ENCODE measurements around the gene POLR1C.
A peak's percentile ranks its signal among the peaks of the same experiment; 100 is the strongest.

The POLR1C gene

DNA sequence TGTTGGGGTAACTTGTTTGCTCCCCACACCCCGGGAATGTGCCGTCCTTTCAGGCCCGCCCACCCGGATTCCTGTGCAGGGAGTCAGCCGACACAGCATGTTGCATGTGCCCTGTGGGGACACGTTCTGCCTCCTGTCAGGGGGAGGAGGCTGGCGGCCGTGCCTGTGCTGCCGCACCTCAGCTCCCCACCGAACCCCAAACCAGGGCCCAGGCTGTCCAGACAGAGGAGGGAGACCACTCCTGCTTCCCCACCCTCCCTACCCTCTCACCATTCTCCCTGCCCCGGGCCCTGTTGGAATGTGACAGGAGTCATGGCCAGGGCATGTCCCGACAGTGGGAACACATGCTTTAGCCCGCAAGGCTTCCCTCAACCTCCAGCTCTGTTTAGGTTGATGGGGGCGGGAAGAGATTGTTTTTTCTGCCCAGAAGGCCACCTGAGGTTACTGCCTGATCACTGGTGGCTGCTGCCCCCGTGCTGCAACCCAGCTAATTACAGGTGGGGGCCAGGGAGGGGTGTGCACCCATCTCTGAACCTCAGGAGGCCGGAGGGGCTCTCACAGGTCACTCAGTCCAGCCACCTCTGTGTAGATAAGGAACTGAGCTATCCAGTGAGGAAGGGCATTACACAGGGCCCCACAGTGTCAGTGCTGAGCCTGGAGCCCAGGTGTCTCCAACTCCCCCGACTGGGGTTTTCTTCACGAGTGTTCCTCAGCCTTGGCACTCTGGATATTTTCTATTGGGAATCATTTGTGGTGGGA is 20.3 kb upstream of the POLR1C start (continued):
- TF ChIP-seq GLIS1 (tag by site-specific recombination; IDR thresholded peaks at IDR 0.05): no peak
- TF ChIP-seq SP7 (tag by site-specific recombination; IDR thresholded peaks at IDR 0.05): no peak
- TF ChIP-seq, protein P1, sequence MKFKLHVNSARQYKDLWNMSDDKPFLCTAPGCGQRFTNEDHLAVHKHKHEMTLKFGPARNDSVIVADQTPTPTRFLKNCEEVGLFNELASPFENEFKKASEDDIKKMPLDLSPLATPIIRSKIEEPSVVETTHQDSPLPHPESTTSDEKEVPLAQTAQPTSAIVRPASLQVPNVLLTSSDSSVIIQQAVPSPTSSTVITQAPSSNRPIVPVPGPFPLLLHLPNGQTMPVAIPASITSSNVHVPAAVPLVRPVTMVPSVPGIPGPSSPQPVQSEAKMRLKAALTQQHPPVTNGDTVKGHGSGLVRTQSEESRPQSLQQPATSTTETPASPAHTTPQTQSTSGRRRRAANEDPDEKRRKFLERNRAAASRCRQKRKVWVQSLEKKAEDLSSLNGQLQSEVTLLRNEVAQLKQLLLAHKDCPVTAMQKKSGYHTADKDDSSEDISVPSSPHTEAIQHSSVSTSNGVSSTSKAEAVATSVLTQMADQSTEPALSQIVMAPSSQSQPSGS (tag by site-specific recombination; IDR thresholded peaks at IDR 0.05; ENCODE audit: low read depth): no peak
- TF ChIP-seq, protein P2, sequence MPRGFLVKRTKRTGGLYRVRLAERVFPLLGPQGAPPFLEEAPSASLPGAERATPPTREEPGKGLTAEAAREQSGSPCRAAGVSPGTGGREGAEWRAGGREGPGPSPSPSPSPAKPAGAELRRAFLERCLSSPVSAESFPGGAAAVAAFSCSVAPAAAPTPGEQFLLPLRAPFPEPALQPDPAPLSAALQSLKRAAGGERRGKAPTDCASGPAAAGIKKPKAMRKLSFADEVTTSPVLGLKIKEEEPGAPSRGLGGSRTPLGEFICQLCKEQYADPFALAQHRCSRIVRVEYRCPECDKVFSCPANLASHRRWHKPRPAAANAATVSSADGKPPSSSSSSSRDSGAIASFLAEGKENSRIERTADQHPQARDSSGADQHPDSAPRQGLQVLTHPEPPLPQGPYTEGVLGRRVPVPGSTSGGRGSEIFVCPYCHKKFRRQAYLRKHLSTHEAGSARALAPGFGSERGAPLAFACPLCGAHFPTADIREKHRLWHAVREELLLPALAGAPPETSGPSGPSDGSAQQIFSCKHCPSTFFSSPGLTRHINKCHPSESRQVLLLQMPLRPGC (tag by site-specific recombination; IDR thresholded peaks at IDR 0.05): no peak
- no peak for TF ChIP-seq ZNF341 (tag by site-specific recombination; IDR thresholded peaks at IDR 0.05; ENCODE audit: low read depth)

DNA sequence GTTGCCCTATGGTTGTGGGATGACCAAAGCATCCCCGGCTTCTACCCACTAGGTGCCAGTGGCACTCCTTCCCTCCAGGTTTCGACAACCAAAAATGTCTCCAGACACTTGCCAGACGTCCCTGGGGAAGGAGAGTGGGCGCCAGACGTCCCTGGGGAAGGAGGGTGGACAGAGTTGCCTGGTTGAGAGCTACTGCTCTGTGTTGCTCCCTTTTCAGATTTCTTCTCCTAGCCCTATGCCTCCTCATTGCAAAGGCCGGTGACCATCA is 19.8 kb upstream of the POLR1C start:
- CTCF ChIA-PET: interaction anchor here (0.6 to 11.2 kb wide), 19 partner anchors 10 to 233 kb away, joined by 3 to 142 read pairs (median 5); partner anchors contain the start of genes DLK2, LRRC73 and TJAP1
- Histone ChIP-seq H3K4me1 (ENCODE audit: control insufficient read depth, insufficient read depth, low read length) (peaks cover 7% of the 10 kb centered on the region), H3K36me3 (ENCODE audit: control insufficient read depth in 2 of 2, insufficient read depth in 1 of 2, low read length in 2 of 2) (peaks cover 9 to 63% of the 10 kb centered on the region in 2 experiments; a peak in 2 of 3 replicates), H3K27ac (ENCODE audit: extremely low read depth, low read depth, low read length) (no peak overlapping the region), H3K9me3 (ENCODE audit: control insufficient read depth, insufficient read depth, low read depth, low read length) (no peaks in the 10 kb centered on the region), H3K4me3 (ENCODE audit: low read depth, low read length) (no peak overlapping the region)
- POLR2A ChIA-PET: interaction anchor here (1.3 to 1.8 kb wide), 2 partner anchors 9 to 19 kb away, joined by 3 to 5 read pairs; partner anchors contain the start of gene TJAP1
- no peak for TF ChIP-seq ZNF473 (tag by site-specific recombination; IDR thresholded peaks at IDR 0.05)
- no peak for TF ChIP-seq ZFP41 (tag by site-specific recombination; IDR thresholded peaks at IDR 0.05; ENCODE audit: borderline replicate concordance)
- TF ChIP-seq KLF16 (tag by site-specific recombination; IDR thresholded peaks at IDR 0.05): no peak
- no peak for TF ChIP-seq ZNF211 (tag by site-specific recombination; IDR thresholded peaks at IDR 0.05; ENCODE audit: low read depth)
- TF ChIP-seq, protein P3, sequence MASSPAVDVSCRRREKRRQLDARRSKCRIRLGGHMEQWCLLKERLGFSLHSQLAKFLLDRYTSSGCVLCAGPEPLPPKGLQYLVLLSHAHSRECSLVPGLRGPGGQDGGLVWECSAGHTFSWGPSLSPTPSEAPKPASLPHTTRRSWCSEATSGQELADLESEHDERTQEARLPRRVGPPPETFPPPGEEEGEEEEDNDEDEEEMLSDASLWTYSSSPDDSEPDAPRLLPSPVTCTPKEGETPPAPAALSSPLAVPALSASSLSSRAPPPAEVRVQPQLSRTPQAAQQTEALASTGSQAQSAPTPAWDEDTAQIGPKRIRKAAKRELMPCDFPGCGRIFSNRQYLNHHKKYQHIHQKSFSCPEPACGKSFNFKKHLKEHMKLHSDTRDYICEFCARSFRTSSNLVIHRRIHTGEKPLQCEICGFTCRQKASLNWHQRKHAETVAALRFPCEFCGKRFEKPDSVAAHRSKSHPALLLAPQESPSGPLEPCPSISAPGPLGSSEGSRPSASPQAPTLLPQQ (tag by site-specific recombination; IDR thresholded peaks at IDR 0.05): no peak
- no peak for TF ChIP-seq ZNF501 (tag by site-specific recombination; IDR thresholded peaks at IDR 0.05)
- TF ChIP-seq SP2 (tag by site-specific recombination; IDR thresholded peaks at IDR 0.05): no peak
- no peak for TF ChIP-seq ZNF223 (tag by site-specific recombination; IDR thresholded peaks at IDR 0.05)
- TF ChIP-seq ZNF629 (tag by site-specific recombination; IDR thresholded peaks at IDR 0.05): no peak
- TF ChIP-seq ZNF530 (tag by site-specific recombination; IDR thresholded peaks at IDR 0.05; ENCODE audit: low read depth): no peak
- TF ChIP-seq SCRT1 (tag by site-specific recombination; IDR thresholded peaks at IDR 0.05; ENCODE audit: borderline replicate concordance): no peak

DNA sequence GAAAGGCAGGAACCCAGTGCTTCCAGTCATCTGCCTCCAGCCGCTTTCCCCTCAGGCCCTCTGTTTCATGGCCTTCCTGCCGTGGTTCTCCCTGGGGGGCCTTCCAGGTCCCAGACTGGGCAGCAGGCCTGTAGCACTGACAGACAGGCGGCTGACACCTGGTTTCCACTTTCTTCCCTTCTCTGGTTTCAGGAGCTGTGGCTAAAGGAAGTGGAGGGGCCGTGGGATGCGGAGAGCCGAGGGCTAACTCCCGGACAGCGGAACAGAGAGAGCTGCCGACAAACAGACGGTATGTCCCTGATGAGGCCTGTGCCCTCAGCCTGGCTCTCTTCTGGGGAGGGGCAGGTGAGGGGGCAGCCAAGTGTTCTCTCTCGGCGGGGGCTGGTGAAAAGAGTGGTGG is 19.2 kb upstream of the POLR1C start:
- CTCF ChIA-PET: interaction anchor here (0.7 to 11.2 kb wide), 9 partner anchors 10 to 759 kb away, joined by 3 to 142 read pairs (median 14); partner anchors contain the start of genes DLK2 and LRRC73
- H3K27ac ChIP-seq (ENCODE audit: extremely low read depth, low read depth, low read length): no peak overlapping the region
- H3K9me3 ChIP-seq (ENCODE audit: control insufficient read depth, insufficient read depth, low read depth, low read length): no peaks in the 10 kb centered on the region
- peaks cover 7% of the 10 kb centered on the region for H3K4me1 ChIP-seq (ENCODE audit: control insufficient read depth, insufficient read depth, low read length)
- POLR2A ChIA-PET: no interaction called here
- TF ChIP-seq WT1 (tag by site-specific recombination; IDR thresholded peaks at IDR 0.05) (no peak), ZIC2 (tag by site-specific recombination; IDR thresholded peaks at IDR 0.05) (peak; percentile 31; the same call in 1 of the 2 replicates), ZNF521 (tag by site-specific recombination; IDR thresholded peaks at IDR 0.05) (no peak), ZNF664 (tag by site-specific recombination; IDR thresholded peaks at IDR 0.05) (no peak)
- TF ChIP-seq, protein P4, sequence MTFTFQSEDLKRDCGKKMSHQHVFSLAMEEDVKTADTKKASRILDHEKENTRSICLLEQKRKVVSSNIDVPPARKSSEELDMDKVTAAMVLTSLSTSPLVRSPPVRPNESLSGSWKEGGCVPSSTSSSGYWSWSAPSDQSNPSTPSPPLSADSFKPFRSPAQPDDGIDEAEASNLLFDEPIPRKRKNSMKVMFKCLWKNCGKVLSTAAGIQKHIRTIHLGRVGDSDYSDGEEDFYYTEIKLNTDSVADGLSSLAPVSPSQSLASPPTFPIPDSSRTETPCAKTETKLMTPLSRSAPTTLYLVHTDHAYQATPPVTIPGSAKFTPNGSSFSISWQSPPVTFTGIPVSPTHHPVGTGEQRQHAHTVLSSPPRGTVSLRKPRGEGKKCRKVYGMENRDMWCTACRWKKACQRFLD (tag by site-specific recombination; IDR thresholded peaks at IDR 0.05): no peak
- TF ChIP-seq, protein P5, sequence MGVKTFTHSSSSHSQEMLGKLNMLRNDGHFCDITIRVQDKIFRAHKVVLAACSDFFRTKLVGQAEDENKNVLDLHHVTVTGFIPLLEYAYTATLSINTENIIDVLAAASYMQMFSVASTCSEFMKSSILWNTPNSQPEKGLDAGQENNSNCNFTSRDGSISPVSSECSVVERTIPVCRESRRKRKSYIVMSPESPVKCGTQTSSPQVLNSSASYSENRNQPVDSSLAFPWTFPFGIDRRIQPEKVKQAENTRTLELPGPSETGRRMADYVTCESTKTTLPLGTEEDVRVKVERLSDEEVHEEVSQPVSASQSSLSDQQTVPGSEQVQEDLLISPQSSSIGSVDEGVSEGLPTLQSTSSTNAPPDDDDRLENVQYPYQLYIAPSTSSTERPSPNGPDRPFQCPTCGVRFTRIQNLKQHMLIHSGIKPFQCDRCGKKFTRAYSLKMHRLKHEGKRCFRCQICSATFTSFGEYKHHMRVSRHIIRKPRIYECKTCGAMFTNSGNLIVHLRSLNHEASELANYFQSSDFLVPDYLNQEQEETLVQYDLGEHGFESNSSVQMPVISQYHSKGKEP (tag by site-specific recombination; IDR thresholded peaks at IDR 0.05): no peak
- peaks cover 9 to 70% of the 10 kb centered on the region in 2 experiments; a peak in 2 of 3 replicates for H3K36me3 ChIP-seq (ENCODE audit: control insufficient read depth in 2 of 2, insufficient read depth in 1 of 2, low read length in 2 of 2)
- no peak overlapping the region for H3K4me3 ChIP-seq (ENCODE audit: low read depth, low read length)
